ENCODE measurements around the gene NPY1R. TPM values are rescaled to one million over a fixed set of nuclear protein-coding genes. Genes with fewer than 3 reads are reported as not detected.

Gene NPY1R
- total and polyA plus RNA-seq, 4 donors: 2.4 to 12.8 (median 6.2) TPM

GRCh38 chr4:163274861-163275260, 57.5 kb downstream of the NPY1R start:
- 82% methylated on average over 3 of the region's 3 CpGs for WGBS
- no peaks in the 10 kb centered on the region for H3K4me1 ChIP-seq (ENCODE audit: control insufficient read depth in 4 of 4, insufficient read depth in 4 of 4, low read length in 3 of 4)
- no peak for DNase-seq (ENCODE audit: low spot score)
- H3K9ac ChIP-seq (ENCODE audit: low read depth in 1 of 2, low read length in 2 of 2): no peak overlapping the region
- H3K27ac ChIP-seq (ENCODE audit: low read depth in 1 of 2, low read length in 2 of 2): no peak overlapping the region
- TF ChIP-seq ATF3 (IDR thresholded peaks at IDR 0.05) (no peak), CTCF (IDR thresholded peaks at IDR 0.05; ENCODE audit: low read depth, low read length, missing input control) (no peak), EGR1 (IDR thresholded peaks at IDR 0.05; ENCODE audit: low read depth in 2 of 2) (no peak), FOXA1 (IDR thresholded peaks at IDR 0.05) (no peak), HNF4A (conservative IDR thresholded peaks at IDR 0.05) (no peak), RAD21 (IDR thresholded peaks at IDR 0.05) (no peak), YY1 (IDR thresholded peaks at IDR 0.05) (no peak), HNF4G (IDR thresholded peaks at IDR 0.05) (no peak), TAF1 (conservative IDR thresholded peaks at IDR 0.05) (no peak), GABPA (IDR thresholded peaks at IDR 0.05 in 1 of 2, conservative IDR thresholded peaks at IDR 0.05 in 1 of 2) (no peak), MAX (IDR thresholded peaks at IDR 0.05) (no peak), ZBTB33 (IDR thresholded peaks at IDR 0.05) (no peak)
- H3K9me3 ChIP-seq (ENCODE audit: control insufficient read depth in 4 of 4, low read length in 3 of 4): no peaks in the 10 kb centered on the region
- H3K27me3 ChIP-seq (ENCODE audit: control insufficient read depth in 4 of 4, insufficient read depth in 4 of 4, low read length in 3 of 4): peaks cover 0 to 6% (median 0%) of the 10 kb centered on the region in 4 donors
- H3K4me3 ChIP-seq (ENCODE audit: low read depth in 1 of 3, low read length in 3 of 3): no peak overlapping the region
- H3K36me3 ChIP-seq (ENCODE audit: control insufficient read depth in 4 of 4, insufficient read depth in 3 of 4, low read depth in 1 of 4, low read length in 3 of 4): no peaks in the 10 kb centered on the region

Other genes starting within 250 kb of the NPY1R start
- 1 to 10 TPM; 7.8 to 8.1 TPM for gene NAF1, start 165.7 kb downstream of the NPY1R start, total RNA-seq
- 1 to 10 TPM; 2.0 to 3.5 TPM for gene NAF1, start 165.7 kb downstream of the NPY1R start, polyA plus RNA-seq
- under 1 TPM; 0.28 to 0.50 TPM for gene NPY5R, start 11.3 kb upstream of the NPY1R start, total RNA-seq
- gene NPY5R, start 11.3 kb upstream of the NPY1R start, polyA plus RNA-seq: under 1 TPM; 0.24 to 0.51 TPM
- gene TKTL2, start 141.2 kb upstream of the NPY1R start, total RNA-seq: not detected
- gene TKTL2, start 141.2 kb upstream of the NPY1R start, polyA plus RNA-seq: not detected
- 10 to 100 TPM in 1 of 2 donors, 1 to 10 TPM in 1; 7.5 to 11.1 TPM for gene TMA16, start 162.1 kb upstream of the NPY1R start, total RNA-seq
- 10 to 100 TPM in 1 of 2 donors, 1 to 10 TPM in 1; 8.4 to 10.7 TPM for gene TMA16, start 162.1 kb upstream of the NPY1R start, polyA plus RNA-seq

Measured in liver (tissue), 9 donors.